Adrenal gland (tissue), 12 donors: ENCODE measurements around the gene ORMDL3. TPM values are rescaled to one million over a fixed set of nuclear protein-coding genes. Genes with fewer than 3 reads are reported as not detected.

Experiments used
- DNase-seq, 7 donors: peaks; one replicate each; pipeline ENCODE4 v3.0.0-alpha.2; 2019 to 2020
- H3K27ac ChIP-seq, 5 donors: fragments of 200-600 bp; sonication (generic) in 4 of 5; 1 replicate in 3 of 5; 2 replicates in 2 of 5; pipeline versions ENCODE4 v1.5.1 to v1.8.0; 2016 to 2020; ENCODE audit warnings: mild to moderate bottlenecking in 1 of 5
- H3K27me3 ChIP-seq: fragments of 200-600 bp; 2 replicates; pipeline ENCODE4 v1.8.0; 2021
- H3K36me3 ChIP-seq, 2 donors: fragments of 200-600 bp; replicated peaks in 1 of 2; 1 replicate in 1 of 2; 2 replicates in 1 of 2; pipeline versions ENCODE4 v1.5.1 to v1.8.0; 2018 to 2022
- H3K4me1 ChIP-seq, 2 donors: fragments of 200-600 bp; replicated peaks in 1 of 2; 1 replicate in 1 of 2; 2 replicates in 1 of 2; pipeline versions ENCODE4 v1.5.1 to v1.8.0; 2018 to 2021
- H3K4me3 ChIP-seq, 4 donors: fragments of 200-600 bp; sonication (generic) in 3 of 4; one replicate each; pipeline ENCODE4 v1.5.1; 2016 to 2018
- H3K9me3 ChIP-seq, 3 donors: fragments of 200-600 bp; sonication (generic) in 1 of 3; replicated peaks in 1 of 3; 1 replicate in 2 of 3; 2 replicates in 1 of 3; pipeline versions ENCODE4 v1.5.1 to v1.8.0; 2016 to 2021
- POLR2A ChIP-seq, 2 donors: fragments of 450-650 bp; IDR thresholded peaks; one replicate each; pipeline ENCODE4 v1.6.1; 2017; ENCODE audit warnings: antibody characterized with exemption in 2 of 2, mild to moderate bottlenecking in 2 of 2, moderate library complexity in 1 of 2
- WGBS, 4 donors: extraction: QIAGEN DNeasy Blood & Tissue Kit in 2 of 4; methylation state at CpG; one replicate each; pipeline versions ENCODE4 v1.1.5 to v1.1.7; 2013 to 2017; 5-methylcytosine and 5-hydroxymethylcytosine counted together
- intact Hi-C, 2 donors: fragments of 100-400 bp; cut with DNase I; formaldehyde crosslinking; loops; one replicate each; pipeline versions ENCODE4 v1.14.1 to v1.15.0; 2022 to 2023
- polyA plus RNA-seq, 3 donors: library from polyadenylated mRNA; stranded (reverse); fragments of 200-250 nt in 2 of 3; fragments of 350-450 nt in 1 of 3; fragmentation: Illumina TruSeq in 1 of 3; extraction: RNeasy Lipid Tissue Mini Kit (QIAGEN cat#74804) in 1 of 3; gene quantifications; one replicate each; pipeline ENCODE4 v1.2.3, GENCODE V29; 2013 to 2014
- total RNA-seq, 9 donors: library from RNA; depleted of rRNA in 4 of 9; stranded (reverse); fragments of >200 nt in 4 of 9; fragments of 120-200 nt in 1 of 9; fragmentation: NEBNext Ultra II Directional in 1 of 9; extraction: Animal tissue kit (Norgen Biotek cat#: 25700) in 1 of 9; gene quantifications; one replicate each; pipeline versions ENCODE4 v1.1.0 to v1.2.4, GENCODE V29; 2013 to 2023
- TF ChIP-seq, protein P1 (sequence below), 6 experiments: fragments of 450-650 bp in 4 of 6; fragments of 200-600 bp in 2 of 6; sonication (generic) in 1 of 6; IDR thresholded peaks; 1 replicate in 5 of 6; 2 replicates in 1 of 6; pipeline versions ENCODE4 v1.5.1 to v1.8.0; 2016 to 2021; ENCODE audit warnings: antibody characterized with exemption in 6 of 6, mild to moderate bottlenecking in 2 of 6, moderate library complexity in 1 of 6
- donor health status: healthy with polysubstance abuse.
- donor health status: Bipolar disorder and iron deficiency.
- donor health status: DM: yes; HTN: yes; CAD: no.
- donor health status: DM: no; HTN: no; CAD: no.
- donor health status: DM: no; HTN: no; CAD: no.
- donor health status: DM: yes; HTN: yes; CAD: no.

ORMDL3 gene
- total and polyA plus RNA-seq, 12 donors, result 29.1 to 102 (median 51.9) TPM

DNA sequence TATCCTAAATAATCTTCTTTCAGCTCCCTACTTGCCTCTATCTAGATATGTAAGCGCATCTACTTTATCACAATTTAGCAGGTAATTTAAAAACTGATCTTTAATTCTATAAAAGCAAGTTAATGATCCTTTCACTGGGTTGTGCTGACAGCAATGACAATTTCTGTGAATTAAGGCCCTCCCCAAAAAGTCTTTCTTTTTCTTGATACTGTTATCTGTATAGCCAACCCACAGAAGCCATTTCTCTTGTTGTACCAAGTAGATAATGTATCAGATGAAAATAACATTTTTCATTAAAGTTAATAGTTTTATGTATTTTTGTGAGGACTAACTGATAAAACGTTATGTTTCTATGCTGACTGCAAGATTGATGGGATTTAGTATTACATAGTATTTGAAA, 55.6 kb downstream of the ORMDL3 start:
- WGBS, 4 donors, result 57 to 73% (median 64%) methylated on average over 2 of the region's 2 CpGs
- no peaks in the 10 kb centered on the region for H3K36me3 ChIP-seq
- TF ChIP-seq POLR2A (IDR thresholded peaks at IDR 0.05), result no peak
- TF ChIP-seq, protein P1, sequence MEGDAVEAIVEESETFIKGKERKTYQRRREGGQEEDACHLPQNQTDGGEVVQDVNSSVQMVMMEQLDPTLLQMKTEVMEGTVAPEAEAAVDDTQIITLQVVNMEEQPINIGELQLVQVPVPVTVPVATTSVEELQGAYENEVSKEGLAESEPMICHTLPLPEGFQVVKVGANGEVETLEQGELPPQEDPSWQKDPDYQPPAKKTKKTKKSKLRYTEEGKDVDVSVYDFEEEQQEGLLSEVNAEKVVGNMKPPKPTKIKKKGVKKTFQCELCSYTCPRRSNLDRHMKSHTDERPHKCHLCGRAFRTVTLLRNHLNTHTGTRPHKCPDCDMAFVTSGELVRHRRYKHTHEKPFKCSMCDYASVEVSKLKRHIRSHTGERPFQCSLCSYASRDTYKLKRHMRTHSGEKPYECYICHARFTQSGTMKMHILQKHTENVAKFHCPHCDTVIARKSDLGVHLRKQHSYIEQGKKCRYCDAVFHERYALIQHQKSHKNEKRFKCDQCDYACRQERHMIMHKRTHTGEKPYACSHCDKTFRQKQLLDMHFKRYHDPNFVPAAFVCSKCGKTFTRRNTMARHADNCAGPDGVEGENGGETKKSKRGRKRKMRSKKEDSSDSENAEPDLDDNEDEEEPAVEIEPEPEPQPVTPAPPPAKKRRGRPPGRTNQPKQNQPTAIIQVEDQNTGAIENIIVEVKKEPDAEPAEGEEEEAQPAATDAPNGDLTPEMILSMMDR (IDR thresholded peaks at IDR 0.05), result no peak
- intact Hi-C loops, result no loop called here
- no peak overlapping the region for H3K4me3 ChIP-seq
- H3K27me3 ChIP-seq, result peaks cover 46% of the 10 kb centered on the region
- no peak for DNase-seq
- H3K4me1 ChIP-seq, result no peaks in the 10 kb centered on the region
- H3K9me3 ChIP-seq, result no peaks in the 10 kb centered on the region
- no peak overlapping the region for H3K27ac ChIP-seq

Other genes with a start within 250 kb of the ORMDL3 start
- gene PGAP3, start 239.5 kb downstream of the ORMDL3 start, total RNA-seq, result 10 to 100 TPM; 15.1 to 35.1 (median 22.4) TPM
- gene PGAP3, start 239.5 kb downstream of the ORMDL3 start, polyA plus RNA-seq, result 10 to 100 TPM in 2 of 3 donors, 1 to 10 TPM in 1; 7.6 to 24.2 (median 23.0) TPM
- 10 to 100 TPM in 6 of 9 donors, 1 to 10 TPM in 3; 7.4 to 16.9 (median 12.1) TPM for gene ERBB2, start 227.5 kb downstream of the ORMDL3 start, total RNA-seq
- gene ERBB2, start 227.5 kb downstream of the ORMDL3 start, polyA plus RNA-seq, result 10 to 100 TPM in 1 of 3 donors, 1 to 10 TPM in 2; 4.8 to 12.3 (median 8.3) TPM
- 100 to 1,000 TPM in 1 of 9 donors, 10 to 100 TPM in 8; 41.9 to 210 (median 47.4) TPM for gene MIEN1, start 197.1 kb downstream of the ORMDL3 start, total RNA-seq
- 100 to 1,000 TPM in 2 of 3 donors, 10 to 100 TPM in 1; 79.9 to 130 (median 108) TPM for gene MIEN1, start 197.1 kb downstream of the ORMDL3 start, polyA plus RNA-seq
- 1 to 10 TPM in 1 of 9 donors, under 1 TPM in 4, not detected in 4; 0.06 to 1.2 (median 0.25) TPM for gene GRB7, start 189.7 kb downstream of the ORMDL3 start, total RNA-seq
- gene GRB7, start 189.7 kb downstream of the ORMDL3 start, polyA plus RNA-seq, result under 1 TPM in 2 of 3 donors, not detected in 1; 0.17 to 0.56 TPM
- 1 to 10 TPM in 5 of 9 donors, under 1 TPM in 4; 0.06 to 3.6 (median 1.0) TPM for gene IKZF3, start 63.3 kb downstream of the ORMDL3 start, total RNA-seq
- gene IKZF3, start 63.3 kb downstream of the ORMDL3 start, polyA plus RNA-seq, result under 1 TPM; 0.37 to 0.88 (median 0.46) TPM
- gene ZPBP2, start 59.4 kb downstream of the ORMDL3 start, total RNA-seq, result not detected
- not detected for gene ZPBP2, start 59.4 kb downstream of the ORMDL3 start, polyA plus RNA-seq
- 1 to 10 TPM in 5 of 9 donors, under 1 TPM in 3, not detected in 1; 0.53 to 3.0 (median 1.1) TPM for gene GSDMB, start 9.0 kb downstream of the ORMDL3 start, total RNA-seq
- gene GSDMB, start 9.0 kb downstream of the ORMDL3 start, polyA plus RNA-seq, result 10 to 100 TPM in 2 of 3 donors, under 1 TPM in 1; 0.51 to 11.7 (median 10.0) TPM
- not detected for gene LRRC3C, start 131 bp upstream of the ORMDL3 start, total RNA-seq
- gene LRRC3C, start 131 bp upstream of the ORMDL3 start, polyA plus RNA-seq, result not detected
- 1 to 10 TPM in 4 of 9 donors, under 1 TPM in 1, not detected in 4; 0.14 to 2.2 (median 1.4) TPM for gene GSDMA, start 35.4 kb upstream of the ORMDL3 start, total RNA-seq
- under 1 TPM in 2 of 3 donors, not detected in 1; 0.20 to 0.53 TPM for gene GSDMA, start 35.4 kb upstream of the ORMDL3 start, polyA plus RNA-seq
- gene PSMD3, start 53.2 kb upstream of the ORMDL3 start, total RNA-seq, result 100 to 1,000 TPM in 4 of 9 donors, 10 to 100 TPM in 5; 78.8 to 123 (median 98.2) TPM
- gene PSMD3, start 53.2 kb upstream of the ORMDL3 start, polyA plus RNA-seq, result 100 to 1,000 TPM in 1 of 3 donors, 10 to 100 TPM in 2; 42.8 to 109 (median 54.5) TPM
- under 1 TPM in 5 of 9 donors, not detected in 4; 0.06 to 0.74 (median 0.41) TPM for gene CSF3, start 87.8 kb upstream of the ORMDL3 start, total RNA-seq
- 1 to 10 TPM in 1 of 3 donors, under 1 TPM in 2; 0.24 to 6.1 (median 0.80) TPM for gene CSF3, start 87.8 kb upstream of the ORMDL3 start, polyA plus RNA-seq
- 100 to 1,000 TPM in 1 of 9 donors, 10 to 100 TPM in 8; 34.8 to 127 (median 74.2) TPM for gene MED24, start 126.8 kb upstream of the ORMDL3 start, total RNA-seq
- 100 to 1,000 TPM in 1 of 3 donors, 10 to 100 TPM in 2; 50.3 to 103 (median 92.9) TPM for gene MED24, start 126.8 kb upstream of the ORMDL3 start, polyA plus RNA-seq
- gene THRA, start 135.4 kb upstream of the ORMDL3 start, total RNA-seq, result 100 to 1,000 TPM in 3 of 9 donors, 10 to 100 TPM in 6; 39.2 to 110 (median 73.8) TPM
- 10 to 100 TPM; 41.8 to 62.3 (median 50.9) TPM for gene THRA, start 135.4 kb upstream of the ORMDL3 start, polyA plus RNA-seq
- 10 to 100 TPM in 8 of 9 donors, 1 to 10 TPM in 1; 3.4 to 69.1 (median 34.4) TPM for gene NR1D1, start 173.0 kb upstream of the ORMDL3 start, total RNA-seq
- gene NR1D1, start 173.0 kb upstream of the ORMDL3 start, polyA plus RNA-seq, result 10 to 100 TPM; 34.5 to 59.0 (median 36.6) TPM
- 100 to 1,000 TPM in 1 of 9 donors, 10 to 100 TPM in 8; 47.8 to 100 (median 68.2) TPM for gene MSL1, start 194.4 kb upstream of the ORMDL3 start, total RNA-seq
- gene MSL1, start 194.4 kb upstream of the ORMDL3 start, polyA plus RNA-seq, result 100 to 1,000 TPM in 2 of 3 donors, 10 to 100 TPM in 1; 74.2 to 143 (median 128) TPM
- gene CASC3, start 212.9 kb upstream of the ORMDL3 start, total RNA-seq, result 10 to 100 TPM; 31.0 to 72.4 (median 60.9) TPM
- 10 to 100 TPM; 36.2 to 65.1 (median 57.5) TPM for gene CASC3, start 212.9 kb upstream of the ORMDL3 start, polyA plus RNA-seq
- 1 to 10 TPM in 8 of 9 donors, under 1 TPM in 1; 0.24 to 5.7 (median 3.7) TPM for gene RAPGEFL1, start 249.9 kb upstream of the ORMDL3 start, total RNA-seq
- 10 to 100 TPM in 1 of 3 donors, 1 to 10 TPM in 2; 1.7 to 18.5 (median 7.3) TPM for gene RAPGEFL1, start 249.9 kb upstream of the ORMDL3 start, polyA plus RNA-seq